ENCODE results near the gene VPS26A. TPM values are rescaled to one million over a fixed set of nuclear protein-coding genes. Genes with fewer than 3 reads are reported as not detected.

VPS26A gene
- total and polyA plus RNA-seq, 2 experiments from 2014 or later, result 29.0 to 41.6 TPM

DNA sequence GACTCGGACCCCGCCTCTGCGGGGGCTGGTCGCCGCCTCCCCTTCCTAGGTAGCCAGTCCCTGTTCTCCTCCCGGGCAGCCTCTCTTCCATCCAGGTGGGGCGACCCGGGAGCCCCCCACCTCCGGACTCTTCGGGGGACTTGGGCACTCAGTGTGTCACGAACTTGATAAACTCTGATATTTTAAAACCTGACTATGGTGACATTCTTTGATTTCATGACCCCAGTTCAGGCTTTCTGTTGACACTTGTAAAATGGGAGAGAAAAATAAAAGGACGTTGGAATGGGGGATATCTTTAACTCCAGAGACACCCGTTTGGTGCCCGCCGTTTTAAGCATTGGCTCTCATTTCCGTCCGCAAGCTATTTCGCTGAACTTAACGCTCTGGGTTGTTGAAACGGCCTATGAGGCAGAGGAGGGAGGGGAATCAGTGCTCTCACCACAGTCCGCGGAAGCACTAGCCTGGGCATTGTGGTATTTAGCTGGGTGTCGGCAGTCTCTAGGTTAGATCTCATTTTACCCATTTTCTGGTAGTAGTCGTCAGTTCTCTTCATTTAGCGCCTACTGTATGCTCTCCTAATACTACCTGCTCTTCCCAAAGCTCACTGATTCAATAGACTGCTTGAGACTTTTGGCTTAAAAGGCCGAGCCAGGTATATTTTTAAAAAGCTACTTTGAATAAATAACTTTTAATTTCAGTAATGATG lies 738 bp downstream of the VPS26A start (continued):
- TF ChIP-seq ZNF462 (CRISPR knock-in tag; IDR thresholded peaks at IDR 0.05) (no peak), NANOG (IDR thresholded peaks at IDR 0.05; ENCODE audit: borderline replicate concordance) (no peak), STAT1 (IDR thresholded peaks at IDR 0.05; ENCODE audit: unreplicated experiment) (no peak), ETS1 (IDR thresholded peaks at IDR 0.05) (no peak), EZH2phosphoT487 (IDR thresholded peaks at IDR 0.05; ENCODE audit: unreplicated experiment) (no peak), JUNB (IDR thresholded peaks at IDR 0.05; ENCODE audit: unreplicated experiment) (no peak), CTCF (conservative IDR thresholded peaks at IDR 0.05; ENCODE audit: low read depth in 2 of 2) (no peak), POLR2AphosphoS5 (IDR thresholded peaks at IDR 0.05; ENCODE audit: low read depth) (no peak), REST (IDR thresholded peaks at IDR 0.05; ENCODE audit: unreplicated experiment) (no peak), EZH2 (IDR thresholded peaks at IDR 0.05; ENCODE audit: low read depth, unreplicated experiment) (no peak)

All from GM23338 (cell line).